WTC11 (cell line): ENCODE data around the gene UGT1A10.

Experiments
- FOXP4 ChIP-seq: sonication (generic); formaldehyde crosslinking; IDR thresholded peaks from 2 replicates; pipeline ENCODE4 v1.8.0; 2022; ENCODE audit warnings: mild to moderate bottlenecking, missing genetic modification reagents
- JUN ChIP-seq: sonication (generic); formaldehyde crosslinking; IDR thresholded peaks from 2 replicates; pipeline ENCODE4 v1.8.0; 2023; ENCODE audit warnings: mild to moderate bottlenecking, missing genetic modification reagents
- PREB ChIP-seq: sonication (generic); formaldehyde crosslinking; IDR thresholded peaks from 2 replicates; pipeline ENCODE4 v1.8.1; 2022; ENCODE audit warnings: mild to moderate bottlenecking, missing genetic modification reagents, moderate library complexity, borderline replicate concordance
- ZNF121 ChIP-seq: sonication (generic); formaldehyde crosslinking; IDR thresholded peaks from 2 replicates; pipeline ENCODE4 v1.8.0; 2023; ENCODE audit warnings: missing genetic modification reagents
- ZNF671 ChIP-seq: fragments of 250-450 bp; sonication (Bioruptor Pico); IDR thresholded peaks from 2 replicates; pipeline ENCODE4 v1.8.0; 2021; ENCODE audit warnings: mild to moderate bottlenecking
- TF ChIP-seq, protein P1 (sequence below): fragments of 200-600 bp; IDR thresholded peaks from 2 replicates; pipeline ENCODE4 v1.8.0; 2022; ENCODE audit warnings: antibody characterized with exemption
- TF ChIP-seq, protein P2 (sequence below): fragments of 250-450 bp; sonication (Bioruptor Pico); IDR thresholded peaks from 2 replicates; pipeline ENCODE4 v1.9.0; 2021; ENCODE audit warnings: moderate library complexity, mild to moderate bottlenecking, inconsistent platforms, borderline replicate concordance

DNA sequence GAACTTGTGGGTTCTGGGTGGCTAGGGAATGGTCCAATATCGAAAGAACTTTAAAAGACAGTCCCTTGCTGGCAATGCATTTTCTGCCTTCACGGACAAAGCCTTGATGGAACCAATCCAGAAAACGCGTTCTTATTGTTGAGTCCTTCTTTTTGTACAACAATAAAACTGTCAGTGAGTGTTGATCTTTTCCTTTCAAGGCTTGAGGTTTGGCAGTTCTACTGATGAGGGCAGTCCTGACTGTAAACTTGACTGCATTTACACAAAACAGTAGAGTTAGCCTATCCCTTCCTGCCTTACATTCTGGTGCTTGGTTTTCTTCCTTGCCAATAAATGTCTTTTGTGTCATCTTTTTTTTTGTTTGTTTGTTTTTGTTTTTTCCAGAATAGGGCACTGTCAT is 42.9 kb downstream of the UGT1A10 start:
- TF ChIP-seq, protein P1, sequence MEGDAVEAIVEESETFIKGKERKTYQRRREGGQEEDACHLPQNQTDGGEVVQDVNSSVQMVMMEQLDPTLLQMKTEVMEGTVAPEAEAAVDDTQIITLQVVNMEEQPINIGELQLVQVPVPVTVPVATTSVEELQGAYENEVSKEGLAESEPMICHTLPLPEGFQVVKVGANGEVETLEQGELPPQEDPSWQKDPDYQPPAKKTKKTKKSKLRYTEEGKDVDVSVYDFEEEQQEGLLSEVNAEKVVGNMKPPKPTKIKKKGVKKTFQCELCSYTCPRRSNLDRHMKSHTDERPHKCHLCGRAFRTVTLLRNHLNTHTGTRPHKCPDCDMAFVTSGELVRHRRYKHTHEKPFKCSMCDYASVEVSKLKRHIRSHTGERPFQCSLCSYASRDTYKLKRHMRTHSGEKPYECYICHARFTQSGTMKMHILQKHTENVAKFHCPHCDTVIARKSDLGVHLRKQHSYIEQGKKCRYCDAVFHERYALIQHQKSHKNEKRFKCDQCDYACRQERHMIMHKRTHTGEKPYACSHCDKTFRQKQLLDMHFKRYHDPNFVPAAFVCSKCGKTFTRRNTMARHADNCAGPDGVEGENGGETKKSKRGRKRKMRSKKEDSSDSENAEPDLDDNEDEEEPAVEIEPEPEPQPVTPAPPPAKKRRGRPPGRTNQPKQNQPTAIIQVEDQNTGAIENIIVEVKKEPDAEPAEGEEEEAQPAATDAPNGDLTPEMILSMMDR = no peak
- TF ChIP-seq FOXP4 (CRISPR knock-in tag) = no peak
- no peak for TF ChIP-seq PREB (CRISPR knock-in tag)
- no peak for TF ChIP-seq JUN
- TF ChIP-seq ZNF671 (CRISPR knock-in tag) = no peak
- TF ChIP-seq, protein P2, sequence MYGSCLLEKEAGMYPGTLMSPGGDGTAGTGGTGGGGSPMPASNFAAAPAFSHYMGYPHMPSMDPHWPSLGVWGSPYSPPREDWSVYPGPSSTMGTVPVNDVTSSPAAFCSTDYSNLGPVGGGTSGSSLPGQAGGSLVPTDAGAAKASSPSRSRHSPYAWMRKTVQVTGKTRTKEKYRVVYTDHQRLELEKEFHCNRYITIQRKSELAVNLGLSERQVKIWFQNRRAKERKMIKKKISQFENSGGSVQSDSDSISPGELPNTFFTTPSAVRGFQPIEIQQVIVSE (CRISPR knock-in tag) = no peak
- TF ChIP-seq ZNF121 (CRISPR knock-in tag) = no peak
